Measurements from ENCODE around the gene BBS1. TPM values are rescaled to one million over a fixed set of nuclear protein-coding genes. Genes with fewer than 3 reads are reported as not detected.

The BBS1 gene
- polyA plus RNA-seq, 2 of the 4 experiments (the other 2 are of a cell fraction), result 12.5 TPM

- ATAC-seq (no peak), DNase-seq (ENCODE audit: low read depth in 1 of 2, low spot score in 1 of 2) (no peak), FAIRE-seq (no peak)
- H3K9me3 ChIP-seq, result no peaks in the 10 kb centered on the region
- CTCF ChIA-PET, result interaction anchor here (1.0 kb wide), 1 partner anchor 26 kb away, joined by 3 read pairs; no protein-coding TSS in a partner anchor
- H3K4me3 ChIP-seq, result no peak overlapping the region
- WGBS (ENCODE audit: missing lambda C conversion rate), result 73% methylated on average over 8 of the region's 8 CpGs
- peaks cover 5% of the 10 kb centered on the region; the same call in 1 of the 3 replicates for H3K4me1 ChIP-seq
- H3K27ac ChIP-seq, result no peak overlapping the region
- POLR2A ChIA-PET, result no interaction called here
- H3K4me2 ChIP-seq, result no peak overlapping the region
- TF ChIP-seq EP300 (IDR thresholded peaks at IDR 0.05) (no peak), CBX8 (IDR thresholded peaks at IDR 0.05) (no peak), KDM1A (IDR thresholded peaks at IDR 0.05; ENCODE audit: low read depth) (no peak), FOSB (CRISPR knock-in tag; IDR thresholded peaks at IDR 0.05) (no peak), CEBPB (IDR thresholded peaks at IDR 0.05) (no peak), MYC (IDR thresholded peaks at IDR 0.05; ENCODE audit: borderline replicate concordance, low read length) (no peak)
These were observed 55.8 kb downstream of the BBS1 start for GRCh38 chr11:66566221-66566620.

- Histone ChIP-seq H3K4me1 (peaks cover 5% of the 10 kb centered on the region; the same call in 1 of the 3 replicates), H3K4me2 (peak overlapping the region; percentile 99), H3K4me3 (peak overlapping the region; percentile 68), H3K27ac (peak overlapping the region; percentile 80 to 87; a peak in 5 of 6 replicates), H3K9me3 (no peaks in the 10 kb centered on the region)
- 87% methylated on average over 15 of the region's 15 CpGs for WGBS (ENCODE audit: missing lambda C conversion rate)
- ChIA-PET CTCF (interaction anchor here (0.9 to 2.5 kb wide), 7 partner anchors 10 to 137 kb away, joined by 3 to 16 read pairs (median 4); partner anchors contain the start of genes CCDC87, CCS, RBM14 and RBM4B), POLR2A (interaction anchor here (1.8 to 2.2 kb wide), 3 partner anchors 22 to 71 kb away, joined by 5 to 10 read pairs (median 9); partner anchors contain the start of genes RBM14, RBM4 and ZDHHC24)
- ATAC-seq, result peak in 1 of 2 experiments; percentile 8; a peak in 1 of 6 replicates
- DNase-seq (ENCODE audit: low read depth in 1 of 2, low spot score in 1 of 2), result no peak
- no peak for FAIRE-seq
- TF ChIP-seq MAFK (IDR thresholded peaks at IDR 0.05; ENCODE audit: partially characterized antibody) (no peak), ELK1 (IDR thresholded peaks at IDR 0.05; ENCODE audit: low read depth, low read length) (no peak), PBX3 (IDR thresholded peaks at IDR 0.05) (no peak), EHF (CRISPR knock-in tag; IDR thresholded peaks at IDR 0.05) (no peak), HMGXB4 (CRISPR knock-in tag; IDR thresholded peaks at IDR 0.05; ENCODE audit: borderline replicate concordance) (no peak), FOSB (CRISPR knock-in tag; IDR thresholded peaks at IDR 0.05) (no peak), KDM1A (IDR thresholded peaks at IDR 0.05; ENCODE audit: low read depth) (no peak), CTCF (IDR thresholded peaks at IDR 0.05) (no peak), EHMT2 (IDR thresholded peaks at IDR 0.05; ENCODE audit: low read depth) (no peak), PHF8 (IDR thresholded peaks at IDR 0.05; ENCODE audit: borderline replicate concordance, low read depth) (no peak), POLR2A (IDR thresholded peaks at IDR 0.05; ENCODE audit: low read length) (no peak), HEYL (CRISPR knock-in tag; IDR thresholded peaks at IDR 0.05) (no peak), KDM5A (IDR thresholded peaks at IDR 0.05) (no peak), RCOR1 (IDR thresholded peaks at IDR 0.05; ENCODE audit: low read depth, low read length) (no peak), ZNF302 (CRISPR knock-in tag; IDR thresholded peaks at IDR 0.05) (no peak), BHLHE40 (IDR thresholded peaks at IDR 0.05; ENCODE audit: low read depth, low read length) (no peak), CBX8 (IDR thresholded peaks at IDR 0.05) (no peak)
These were observed 57.3 kb downstream of the BBS1 start for GRCh38 chr11:66567787-66568123.
